ENCODE data around the gene METRNL.

Gene METRNL

GRCh38 chr17:83057397-83057761, 22.0 kb upstream of the METRNL start:
- TF ChIP-seq CTCF (IDR thresholded peaks at IDR 0.05; ENCODE audit: low read depth, low read length, missing control alignments), result no peak
- H3K4me3 ChIP-seq (ENCODE audit: low read depth, low read length), result no peak overlapping the region
- no peak for DNase-seq (ENCODE audit: low read depth)

DNA sequence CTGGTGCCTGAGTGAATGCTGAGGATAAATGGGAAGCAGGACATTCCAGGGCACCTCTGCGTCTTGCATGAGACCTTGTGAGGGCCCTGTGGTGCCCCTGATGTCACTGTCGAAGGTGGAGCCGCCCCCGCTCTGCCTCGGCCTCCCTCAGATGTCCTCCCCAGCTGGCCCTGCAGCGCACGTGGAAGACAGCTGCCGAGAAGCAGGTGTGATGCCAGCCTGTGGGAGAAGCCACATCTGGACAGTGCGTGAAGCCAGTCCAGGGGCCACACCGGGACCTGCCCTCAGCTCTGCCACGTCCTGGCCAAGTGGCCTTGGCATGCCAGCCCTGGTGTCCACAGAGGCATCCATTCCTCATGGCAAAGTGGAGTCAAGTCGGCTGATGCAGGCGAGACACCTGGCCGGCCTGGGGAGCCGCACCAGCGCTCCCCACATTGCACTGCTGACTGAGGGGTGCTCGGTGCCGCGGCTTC, 21.6 kb upstream of the METRNL start:
- DNase-seq (ENCODE audit: low read depth), result no peak
- no peak for TF ChIP-seq CTCF (IDR thresholded peaks at IDR 0.05; ENCODE audit: low read depth, low read length, missing control alignments)
- H3K4me3 ChIP-seq (ENCODE audit: low read depth, low read length), result no peak overlapping the region

GRCh38 chr17:83058266-83058798, 21.1 kb upstream of the METRNL start:
- no peak overlapping the region for H3K4me3 ChIP-seq (ENCODE audit: low read depth, low read length)
- TF ChIP-seq CTCF (IDR thresholded peaks at IDR 0.05; ENCODE audit: low read depth, low read length, missing control alignments), result no peak
- DNase-seq (ENCODE audit: low read depth), result no peak

GRCh38 chr17:83061586-83061985, 17.8 kb upstream of the METRNL start:
- H3K4me3 ChIP-seq (ENCODE audit: low read depth, low read length), result no peak overlapping the region
- no peak for DNase-seq (ENCODE audit: low read depth)
- TF ChIP-seq CTCF (IDR thresholded peaks at IDR 0.05; ENCODE audit: low read depth, low read length, missing control alignments), result no peak

DNA sequence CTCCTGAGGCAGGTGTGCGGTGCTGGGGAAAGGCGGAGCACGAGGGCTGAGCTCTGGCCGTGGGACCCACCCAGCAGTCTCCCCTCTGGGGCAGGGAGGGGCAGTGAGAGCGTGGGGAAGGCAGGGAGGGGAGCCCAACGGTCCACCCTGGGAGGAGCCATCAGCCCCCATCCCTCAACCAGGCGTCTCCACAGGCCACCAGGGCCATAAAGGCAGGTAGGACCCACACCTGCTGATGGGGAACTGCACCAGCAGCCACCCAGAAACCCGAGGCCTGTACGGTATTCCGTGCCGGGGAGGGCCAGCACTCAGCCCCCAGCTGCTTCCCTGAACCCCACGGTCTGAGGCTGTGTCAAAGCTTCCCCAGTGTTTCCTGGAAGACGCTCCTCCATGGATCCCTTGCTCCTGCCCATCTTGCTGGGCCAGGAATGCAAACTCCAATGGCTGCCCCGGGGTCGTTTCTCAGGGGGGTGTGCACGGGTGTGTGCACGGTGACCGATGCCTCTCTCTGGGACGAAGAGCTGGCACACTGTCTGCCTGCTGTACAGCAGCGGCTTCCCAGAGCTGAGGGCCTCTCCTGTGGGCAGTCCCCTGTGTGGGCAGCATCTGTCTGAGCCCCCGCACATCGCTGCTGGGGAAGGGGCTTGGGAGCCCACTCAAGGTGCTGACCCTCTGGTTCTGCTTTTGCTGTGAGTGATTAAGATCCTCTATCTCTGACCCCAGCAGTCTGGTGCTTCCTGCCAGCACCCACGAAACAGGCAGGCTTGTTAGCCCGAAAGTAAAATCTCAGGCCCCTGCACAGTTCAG, 17.2 kb upstream of the METRNL start:
- DNase-seq (ENCODE audit: low read depth), result no peak
- H3K4me3 ChIP-seq (ENCODE audit: low read depth, low read length), result no peak overlapping the region
- TF ChIP-seq CTCF (IDR thresholded peaks at IDR 0.05; ENCODE audit: low read depth, low read length, missing control alignments), result no peak

- TF ChIP-seq CTCF (IDR thresholded peaks at IDR 0.05; ENCODE audit: low read depth, low read length, missing control alignments), result no peak
- H3K4me3 ChIP-seq (ENCODE audit: low read depth, low read length), result no peak overlapping the region
- no peak for DNase-seq (ENCODE audit: low read depth)
Observed at GRCh38 chr17:83062818-83063671, 16.4 kb upstream of the METRNL start.
